ENCODE data around the gene RAB3C.

DNA sequence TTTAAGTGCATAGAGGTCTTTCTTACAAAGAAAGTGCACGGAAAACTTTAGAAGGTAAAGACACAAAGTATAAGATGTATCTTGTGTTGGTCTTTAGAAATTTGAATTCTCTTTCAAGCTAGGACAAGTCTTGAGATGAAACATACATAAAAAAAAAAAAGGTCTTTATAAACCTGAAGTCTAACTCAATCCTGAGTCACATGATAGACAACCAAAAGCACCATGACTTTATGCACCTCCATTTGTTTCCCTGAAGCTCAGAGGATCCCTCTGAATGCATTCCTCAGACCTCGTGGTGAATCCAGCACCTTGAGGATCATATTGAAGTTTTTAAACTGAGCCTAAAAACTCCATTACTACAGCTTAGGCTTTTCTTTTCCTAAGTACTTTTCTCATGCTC is 91.8 kb downstream of the RAB3C start:
- TF ChIP-seq, protein P1, sequence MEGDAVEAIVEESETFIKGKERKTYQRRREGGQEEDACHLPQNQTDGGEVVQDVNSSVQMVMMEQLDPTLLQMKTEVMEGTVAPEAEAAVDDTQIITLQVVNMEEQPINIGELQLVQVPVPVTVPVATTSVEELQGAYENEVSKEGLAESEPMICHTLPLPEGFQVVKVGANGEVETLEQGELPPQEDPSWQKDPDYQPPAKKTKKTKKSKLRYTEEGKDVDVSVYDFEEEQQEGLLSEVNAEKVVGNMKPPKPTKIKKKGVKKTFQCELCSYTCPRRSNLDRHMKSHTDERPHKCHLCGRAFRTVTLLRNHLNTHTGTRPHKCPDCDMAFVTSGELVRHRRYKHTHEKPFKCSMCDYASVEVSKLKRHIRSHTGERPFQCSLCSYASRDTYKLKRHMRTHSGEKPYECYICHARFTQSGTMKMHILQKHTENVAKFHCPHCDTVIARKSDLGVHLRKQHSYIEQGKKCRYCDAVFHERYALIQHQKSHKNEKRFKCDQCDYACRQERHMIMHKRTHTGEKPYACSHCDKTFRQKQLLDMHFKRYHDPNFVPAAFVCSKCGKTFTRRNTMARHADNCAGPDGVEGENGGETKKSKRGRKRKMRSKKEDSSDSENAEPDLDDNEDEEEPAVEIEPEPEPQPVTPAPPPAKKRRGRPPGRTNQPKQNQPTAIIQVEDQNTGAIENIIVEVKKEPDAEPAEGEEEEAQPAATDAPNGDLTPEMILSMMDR (IDR thresholded peaks at IDR 0.05; ENCODE audit: low read depth, low read length) = no peak
- no peak for TF ChIP-seq EZH2phosphoT487 (IDR thresholded peaks at IDR 0.05; ENCODE audit: low read depth)
